UCSD-AML1 (cell line): ENCODE data around the gene PACRGL.
"Not testable (repeated sequence)": the region's sequence is repeated elsewhere in the genome, so short reads cannot be mapped to it uniquely, and the experiment has no call there.

Source experiments
- DNase-seq: peaks from one replicate; lab custom pipeline; 2025; ENCODE audit not compliant: unreplicated experiment; lab: John Stamatoyannopoulos, UW

PACRGL gene

DNA sequence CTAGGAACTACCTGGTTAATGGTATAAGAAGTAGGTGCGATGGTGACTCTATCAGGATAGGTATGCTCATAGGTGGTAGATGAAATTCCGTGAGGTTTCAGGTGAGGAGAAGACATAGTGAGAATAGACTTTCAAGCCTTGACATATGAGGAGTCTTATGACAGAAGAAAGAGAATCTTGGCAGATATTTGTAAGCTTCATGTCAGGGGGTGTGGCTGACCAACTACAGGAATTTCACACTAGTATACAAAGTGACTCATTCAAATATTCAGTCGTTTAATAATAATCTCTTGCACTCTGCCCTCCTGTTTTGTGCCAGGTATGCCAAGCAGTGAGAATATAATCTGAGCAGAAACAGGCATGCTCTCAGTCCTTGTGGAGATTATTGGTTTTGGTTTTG is 22.8 kb downstream of the PACRGL start:
- DNase-seq, result no peak

DNA sequence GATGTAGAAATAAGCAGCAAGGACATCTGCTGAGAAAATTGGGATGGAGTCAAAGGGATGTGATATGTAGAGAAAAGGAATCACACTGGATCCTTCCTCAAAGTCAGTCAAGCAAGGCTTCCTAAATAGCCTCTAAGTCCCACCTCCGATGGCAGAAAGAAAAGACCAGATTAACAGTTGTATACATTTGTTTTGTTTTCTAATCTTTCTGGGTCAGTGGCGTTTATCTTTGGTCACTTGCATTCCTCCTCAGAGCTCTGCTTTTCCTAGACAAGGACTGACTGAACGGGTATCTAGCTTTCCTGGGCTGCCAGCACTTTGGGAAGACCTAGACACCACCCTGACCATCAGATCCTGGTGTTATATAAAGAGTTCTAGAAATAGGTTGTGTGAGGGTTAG is 23.2 kb downstream of the PACRGL start:
- no peak for DNase-seq

DNA sequence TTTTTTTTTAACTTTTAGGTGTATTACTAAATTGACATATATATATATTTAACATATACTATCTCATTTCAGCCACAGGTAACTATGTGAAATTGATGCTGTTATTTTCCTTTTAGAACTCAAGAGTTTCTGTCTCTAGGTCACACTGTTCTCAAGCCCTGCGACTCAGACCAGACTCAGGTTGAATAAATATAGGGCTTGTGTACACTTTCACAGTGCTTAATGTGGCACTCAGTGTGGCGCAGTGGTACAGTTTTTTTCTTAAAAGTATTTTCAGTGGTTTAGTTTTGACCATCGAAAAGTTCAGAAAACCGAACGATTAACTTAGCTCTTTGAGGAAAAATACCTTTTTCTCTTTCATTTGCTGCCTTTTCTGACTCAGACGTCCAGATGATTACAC is 24.7 kb downstream of the PACRGL start:
- no peak for DNase-seq

DNA sequence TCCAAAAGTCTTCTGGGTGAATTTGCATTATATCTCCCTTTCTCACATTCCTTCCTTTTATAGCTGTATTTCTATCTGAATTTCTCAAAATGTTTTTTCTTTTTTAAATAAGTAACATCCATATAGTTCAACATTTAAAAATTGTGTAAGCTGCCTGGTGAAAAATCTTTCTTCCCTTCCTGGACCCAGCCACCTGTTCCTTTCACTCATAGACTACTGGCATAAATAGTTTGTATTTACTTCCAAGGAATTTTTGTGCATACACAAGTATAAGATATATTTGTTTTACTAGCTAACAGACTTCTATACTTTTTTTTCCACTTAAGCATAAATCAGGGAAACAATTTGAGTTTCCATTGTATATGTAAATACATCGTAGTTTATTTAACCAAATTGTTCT is 35.7 kb downstream of the PACRGL start:
- DNase-seq, result no peak

DNA sequence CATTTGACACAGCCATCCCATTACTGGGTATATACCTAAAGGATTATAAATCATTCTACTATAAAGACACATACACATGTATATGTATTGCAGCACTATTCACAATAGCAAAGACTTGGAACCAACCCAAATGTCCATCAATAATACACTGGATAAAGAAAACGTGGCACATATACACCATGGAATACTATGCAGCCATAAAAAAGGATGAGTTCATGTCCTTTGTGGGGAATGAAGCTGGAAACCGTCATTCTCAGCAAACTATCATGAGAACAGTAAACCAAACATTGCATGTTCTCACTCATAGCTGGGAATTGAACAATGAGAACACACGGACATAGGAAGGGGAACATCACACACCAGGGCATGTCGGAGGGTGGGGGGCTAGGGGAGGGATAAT is 45.7 kb downstream of the PACRGL start:
- DNase-seq, result not testable (repeated sequence)

DNA sequence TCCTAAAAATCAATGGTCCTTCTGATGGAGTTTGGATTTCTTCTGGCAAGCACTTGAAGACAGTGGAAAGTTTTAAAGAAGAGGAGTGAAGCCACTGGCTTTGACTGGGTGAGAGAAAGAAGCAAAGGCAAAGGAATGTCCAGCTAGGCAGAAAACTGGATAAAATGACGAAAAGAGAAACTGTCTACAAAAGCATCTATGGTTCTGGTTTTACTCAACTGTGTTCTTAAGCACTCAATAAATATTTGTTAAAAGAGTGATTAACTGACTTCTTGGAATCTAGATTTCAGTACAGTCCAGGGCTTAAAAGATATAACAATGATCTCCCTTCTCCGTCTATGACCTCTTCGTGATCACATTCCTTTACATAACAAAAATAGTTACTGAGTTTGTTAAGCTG is 52.4 kb downstream of the PACRGL start:
- no peak for DNase-seq

DNA sequence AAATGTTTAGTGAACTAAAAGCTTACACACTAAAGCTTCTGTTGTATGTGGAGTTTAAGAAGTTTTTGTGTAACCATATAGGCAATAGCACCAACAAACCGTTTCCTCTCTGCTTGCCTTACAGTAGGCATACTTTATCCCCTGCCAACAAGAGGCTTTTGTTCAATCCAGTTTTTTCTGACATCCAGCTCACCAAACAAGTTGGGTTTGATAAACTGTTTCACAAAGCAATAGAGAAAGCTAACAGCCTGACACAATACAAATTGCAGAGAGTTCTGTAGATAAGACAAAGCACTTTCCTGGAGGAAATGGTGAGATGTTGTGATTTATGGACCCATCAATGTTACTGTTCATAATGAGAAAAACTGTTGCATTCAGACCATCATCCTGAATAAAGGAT is 53.8 kb downstream of the PACRGL start:
- DNase-seq, result no peak

DNA sequence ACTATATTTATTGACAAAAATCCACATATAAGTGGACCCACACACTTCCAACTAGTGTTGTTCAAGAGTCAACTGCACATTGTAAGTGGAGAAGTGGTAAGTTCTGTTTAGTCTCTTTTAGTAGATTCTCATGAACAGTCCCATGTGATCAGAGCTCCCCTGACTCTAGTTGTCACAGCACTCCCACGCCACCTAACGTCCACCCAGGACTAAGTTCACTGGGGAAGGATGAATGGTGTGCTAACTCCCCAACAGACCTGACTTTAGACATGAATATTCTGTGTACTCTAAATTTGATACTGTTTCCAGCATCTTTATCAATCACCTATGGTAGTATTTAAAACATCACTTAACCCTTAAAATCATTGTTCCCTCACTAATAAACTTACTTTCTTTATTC is 59.8 kb downstream of the PACRGL start:
- peak; percentile 16 for DNase-seq

DNA sequence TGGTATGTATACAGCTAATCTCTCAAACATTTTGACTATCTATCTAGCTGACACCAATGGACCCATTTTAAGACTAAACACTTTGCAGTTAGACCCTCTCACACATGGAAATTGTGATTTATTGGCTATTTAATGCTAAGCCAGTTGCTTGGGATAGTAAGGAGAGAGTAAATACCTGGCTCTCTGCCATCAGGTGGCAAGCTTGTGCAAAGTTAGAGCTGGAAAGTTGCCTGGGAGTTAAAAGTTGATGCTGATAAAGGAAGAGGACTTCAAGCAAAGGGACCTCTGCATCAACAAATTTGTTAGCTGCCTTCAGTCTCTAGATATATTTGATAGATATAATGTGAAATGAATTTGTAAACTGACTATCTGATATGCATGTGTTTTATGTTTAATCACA is 61.1 kb downstream of the PACRGL start:
- no peak for DNase-seq

DNA sequence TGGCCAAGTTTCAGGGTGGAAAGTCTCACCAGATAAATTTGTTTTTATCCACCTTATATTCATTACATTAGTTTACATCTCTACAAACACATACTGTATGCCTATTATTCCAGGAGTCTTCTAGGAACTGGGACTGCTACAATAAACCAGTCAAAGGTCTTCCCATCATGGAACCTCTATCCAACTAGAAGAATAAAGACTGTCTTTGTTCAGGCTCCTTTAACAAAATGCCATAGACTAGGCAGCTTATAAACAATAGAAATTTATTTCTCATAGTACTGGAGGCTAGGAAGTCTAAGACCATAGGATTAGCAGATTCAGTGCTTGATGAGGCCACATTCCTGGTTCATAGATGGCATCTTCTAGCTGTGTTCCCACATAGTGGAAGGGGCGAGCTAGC is 61.6 kb downstream of the PACRGL start:
- DNase-seq, result no peak

DNA sequence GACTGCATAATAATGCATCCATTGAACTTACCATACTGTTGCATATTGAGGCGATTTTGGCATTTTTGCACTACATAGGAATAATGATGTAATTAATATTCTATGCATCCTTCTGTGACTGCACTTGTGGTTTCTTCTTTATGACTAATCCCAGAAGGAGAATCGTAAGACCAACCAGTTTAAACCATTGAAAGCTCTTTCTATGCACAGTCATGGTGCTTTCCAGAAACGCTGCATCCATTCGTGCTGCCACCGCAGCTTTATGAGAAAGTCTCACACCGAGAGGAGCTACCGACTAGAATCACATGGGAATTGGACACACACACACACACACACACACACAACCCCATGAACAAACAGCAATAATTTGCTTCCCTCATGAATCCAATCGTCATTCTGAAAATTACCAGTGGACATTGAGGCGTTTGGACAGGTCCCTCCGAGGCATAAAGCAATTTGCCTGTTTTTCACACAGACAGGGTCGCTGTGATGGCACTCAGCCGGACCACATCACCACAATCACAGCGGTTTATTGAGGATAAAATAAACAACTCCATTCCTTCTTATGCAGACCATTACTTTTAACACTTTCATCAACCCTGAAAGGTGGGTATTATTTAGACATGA is 64.2 kb downstream of the PACRGL start:
- DNase-seq, result no peak

DNA sequence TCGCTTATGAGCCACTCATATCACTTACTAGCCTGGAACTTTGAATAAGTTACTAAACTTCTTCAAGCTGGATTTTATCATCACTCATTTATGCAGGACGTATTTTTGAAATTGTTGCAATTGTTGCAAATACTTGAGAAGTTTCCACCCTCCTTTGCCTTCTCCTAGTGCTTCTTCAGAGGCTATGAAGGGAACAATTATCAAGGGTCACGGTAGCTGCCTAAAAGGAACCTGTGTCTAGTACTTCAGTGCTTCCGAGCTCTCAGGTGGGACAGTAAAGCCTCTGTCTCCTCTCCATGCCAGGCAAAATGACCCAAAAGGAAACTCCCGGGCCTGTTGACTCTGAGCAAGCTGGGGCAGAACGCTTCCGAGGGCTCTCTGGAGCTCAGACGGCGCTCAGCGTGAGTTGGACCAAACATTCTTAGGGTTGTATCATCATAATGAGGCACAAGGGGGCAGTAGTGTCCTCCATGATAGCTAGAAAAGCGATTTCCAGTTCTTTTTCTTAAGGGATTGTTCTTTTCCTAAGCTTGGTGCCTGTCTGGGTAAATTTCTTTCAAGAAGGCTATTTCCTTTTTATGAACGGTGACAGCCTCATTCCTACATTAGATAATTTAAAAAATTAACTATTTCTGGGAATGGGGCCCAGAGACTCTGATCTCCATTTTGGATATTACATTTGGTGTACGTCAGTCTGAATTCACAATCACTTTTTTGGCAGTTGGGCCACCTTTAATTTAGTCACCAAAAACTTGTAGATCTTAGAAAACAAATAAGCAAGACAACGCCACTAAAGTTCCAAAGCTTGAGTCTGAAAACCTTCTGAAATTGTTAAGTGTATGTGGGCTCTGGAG is 73.1 kb downstream of the PACRGL start:
- DNase-seq, result peak; percentile 23

DNA sequence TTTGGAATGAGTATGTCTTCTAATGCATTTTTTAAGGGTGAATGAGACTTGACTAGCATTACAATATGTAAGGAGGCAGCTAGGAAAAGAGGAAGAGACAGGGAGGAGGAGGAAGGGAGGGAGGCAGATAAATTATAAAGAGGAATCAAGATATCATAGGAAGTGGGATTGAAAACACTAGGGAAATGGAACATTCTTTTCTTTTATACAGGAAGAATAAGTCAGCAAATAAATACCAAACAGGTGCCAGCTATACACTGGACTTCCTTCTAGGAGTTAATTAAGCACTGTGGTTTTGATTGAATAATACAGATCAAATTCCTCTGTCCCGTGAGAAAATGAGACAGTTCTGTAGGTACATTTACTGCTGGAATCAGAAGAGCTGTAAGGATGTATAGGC is 78.6 kb downstream of the PACRGL start:
- no peak for DNase-seq

DNA sequence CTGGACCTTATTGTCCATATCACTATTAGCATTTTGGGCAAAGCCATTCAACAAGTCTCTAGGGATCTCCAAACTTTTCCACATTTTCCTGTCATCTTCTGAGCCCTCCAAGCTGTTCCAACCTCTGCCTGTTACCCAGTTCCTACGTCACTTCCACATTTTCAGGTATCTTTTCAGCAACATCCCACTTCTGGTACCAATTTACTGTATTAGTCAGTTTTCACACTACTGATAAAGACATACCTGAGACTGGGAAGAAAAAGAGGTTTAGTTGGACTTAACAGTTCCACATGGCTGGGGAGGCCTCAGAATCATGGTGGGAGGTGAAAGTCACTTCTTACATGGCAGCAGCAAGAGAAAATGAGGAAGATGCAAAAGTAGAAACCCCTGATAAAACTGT is 82.9 kb downstream of the PACRGL start:
- not testable (repeated sequence) for DNase-seq

DNA sequence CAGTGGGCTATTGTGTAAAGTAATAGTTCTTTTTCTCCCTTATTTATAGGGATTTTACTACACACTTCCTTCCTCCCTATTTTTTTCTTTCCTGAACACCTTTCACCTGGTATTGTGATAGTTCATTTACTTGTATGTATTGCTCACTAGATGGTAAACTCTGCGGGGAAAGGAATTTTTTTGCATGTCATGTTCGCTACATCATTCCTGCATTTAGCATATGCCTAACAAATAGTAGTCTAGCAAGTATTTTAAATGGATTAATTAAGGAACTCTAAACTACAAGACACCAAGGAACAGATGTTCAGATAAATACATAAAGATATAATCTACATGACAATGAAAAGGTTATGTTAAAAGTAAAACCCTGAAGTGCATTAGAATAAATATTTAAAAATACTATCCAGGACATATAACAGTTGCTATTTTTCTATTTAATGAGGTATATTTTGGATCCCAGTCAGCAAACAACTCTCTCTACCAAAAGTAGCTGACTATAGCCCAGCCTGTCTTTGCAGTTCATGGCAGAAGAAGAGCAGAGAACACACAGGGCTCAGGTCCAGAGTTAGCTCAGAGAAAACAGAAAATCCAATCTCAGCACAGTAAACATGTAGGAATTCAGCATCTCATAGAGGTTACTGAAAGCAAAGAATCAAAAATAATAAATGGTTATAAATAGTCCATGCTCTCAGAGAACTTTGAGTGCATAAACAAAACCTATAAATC is 87.8 kb downstream of the PACRGL start:
- DNase-seq, result no peak
